GM12878 (cell line): Measurements from ENCODE around the gene DAD1. TPM values are rescaled to one million over a fixed set of nuclear protein-coding genes. Genes with fewer than 3 reads are reported as not detected.

ENCODE experiments used
- EED ChIP-seq: sonication (generic); IDR thresholded peaks from 2 replicates; pipeline ENCODE4 v1.6.1; 2016; ENCODE audit warnings: antibody characterized with exemption, low read depth
- JUND ChIP-seq: IDR thresholded peaks from 2 replicates; pipeline ENCODE4 v1.6.1; 2012; ENCODE audit warnings: low read depth, mild to moderate bottlenecking, low read length, improper control_type of control experiment, moderate library complexity
- NFYA ChIP-seq: IDR thresholded peaks from 2 replicates; pipeline ENCODE4 v1.6.1; 2011; ENCODE audit warnings: low read depth, mild to moderate bottlenecking, low read length, improper control_type of control experiment, borderline replicate concordance
- NR2F1 ChIP-seq: fragments of 450-650 bp; conservative IDR thresholded peaks from 2 replicates; pipeline ENCODE4 v1.6.1; 2017; ENCODE audit warnings: mild to moderate bottlenecking
- PML ChIP-seq: IDR thresholded peaks from 2 replicates; pipeline ENCODE4 v1.6.1; 2012; ENCODE audit warnings: low read length, inconsistent platforms
- RAD21 ChIP-seq: IDR thresholded peaks from 2 replicates; pipeline ENCODE4 v1.6.1; 2011; ENCODE audit warnings: mild to moderate bottlenecking, low read depth, low read length, moderate library complexity; ENCODE audit not compliant: insufficient read depth
- RB1 ChIP-seq: fragments of 450-650 bp; formaldehyde crosslinking; IDR thresholded peaks from 2 replicates; pipeline ENCODE4 v1.6.1; 2017; ENCODE audit warnings: mild to moderate bottlenecking, borderline replicate concordance
- RELA ChIP-seq: fragments of 450-650 bp; IDR thresholded peaks from 2 replicates; pipeline ENCODE4 v1.8.0; 2014; ENCODE audit warnings: borderline replicate concordance; ENCODE audit not compliant: partially characterized antibody
- SUPT20H ChIP-seq: IDR thresholded peaks from 2 replicates; pipeline ENCODE4 v1.6.1; 2011; ENCODE audit warnings: low read depth, mild to moderate bottlenecking, low read length, moderate library complexity, borderline replicate concordance; ENCODE audit not compliant: control insufficient read depth
- ZNF384 ChIP-seq: IDR thresholded peaks from 2 replicates; pipeline ENCODE4 v1.6.1; 2012; ENCODE audit warnings: low read depth, mild to moderate bottlenecking, low read length, improper control_type of control experiment, borderline replicate concordance
- polyA plus RNA-seq, 11 experiments: library from polyadenylated mRNA; depleted of rRNA in 4 of 11; unstranded in 6 of 11; stranded (reverse) in 5 of 11; fragments of >200 nt; fragmentation: Nextera tagmentation in 4 of 11; fragmentation: Illumina TruSeq in 1 of 11; extraction: Ambion mirVana in 4 of 11; extraction: Trizol in 1 of 11; gene quantifications; 1 replicate in 1 of 11; 2 replicates in 10 of 11; pipeline versions ENCODE4 v1.2.1 to v1.2.3, GENCODE V29; 2011 to 2016; ENCODE audit warnings: inconsistent platforms in 2 of 11, missing spikeins in 2 of 11, low read depth in 1 of 11
- total RNA-seq, 4 experiments: library from RNA; depleted of rRNA in 3 of 4; stranded (reverse); fragments of >200 nt in 3 of 4; fragmentation: Illumina TruSeq in 1 of 4; extraction: Trizol in 1 of 4; gene quantifications; 2 replicates each; pipeline versions ENCODE4 v1.2.1 to v1.2.3, GENCODE V29; 2013 to 2021
- TF ChIP-seq, protein P1 (sequence below): fragments of 150-350 bp; IDR thresholded peaks from 2 replicates; pipeline ENCODE4 v1.6.1; 2016; ENCODE audit warnings: low read depth, low read length
- TF ChIP-seq, protein P2 (sequence below): IDR thresholded peaks from 2 replicates; pipeline ENCODE4 v1.6.1; 2011; ENCODE audit warnings: low read depth, low read length, improper control_type of control experiment, borderline replicate concordance
- TF ChIP-seq, protein P3 (sequence below): IDR thresholded peaks from 2 replicates; pipeline ENCODE4 v1.6.1; 2012; ENCODE audit warnings: low read depth, low read length, improper control_type of control experiment
- TF ChIP-seq, protein P4 (sequence below): fragments of 450-650 bp; formaldehyde crosslinking; IDR thresholded peaks from 2 replicates; pipeline ENCODE4 v1.4.0; 2022; ENCODE audit warnings: mild to moderate bottlenecking, moderate library complexity
- TF ChIP-seq, protein P5 (sequence below): fragments of 450-650 bp; formaldehyde crosslinking; IDR thresholded peaks from 2 replicates; pipeline ENCODE4 v1.5.0; 2022; ENCODE audit warnings: mild to moderate bottlenecking, missing genetic modification characterization

DAD1 gene
- total and polyA plus RNA-seq, 10 of the 15 experiments (the other 5 are each of a cell fraction or from before 2014, with no cell fraction given), result 161 to 920 (median 319) TPM

DNA sequence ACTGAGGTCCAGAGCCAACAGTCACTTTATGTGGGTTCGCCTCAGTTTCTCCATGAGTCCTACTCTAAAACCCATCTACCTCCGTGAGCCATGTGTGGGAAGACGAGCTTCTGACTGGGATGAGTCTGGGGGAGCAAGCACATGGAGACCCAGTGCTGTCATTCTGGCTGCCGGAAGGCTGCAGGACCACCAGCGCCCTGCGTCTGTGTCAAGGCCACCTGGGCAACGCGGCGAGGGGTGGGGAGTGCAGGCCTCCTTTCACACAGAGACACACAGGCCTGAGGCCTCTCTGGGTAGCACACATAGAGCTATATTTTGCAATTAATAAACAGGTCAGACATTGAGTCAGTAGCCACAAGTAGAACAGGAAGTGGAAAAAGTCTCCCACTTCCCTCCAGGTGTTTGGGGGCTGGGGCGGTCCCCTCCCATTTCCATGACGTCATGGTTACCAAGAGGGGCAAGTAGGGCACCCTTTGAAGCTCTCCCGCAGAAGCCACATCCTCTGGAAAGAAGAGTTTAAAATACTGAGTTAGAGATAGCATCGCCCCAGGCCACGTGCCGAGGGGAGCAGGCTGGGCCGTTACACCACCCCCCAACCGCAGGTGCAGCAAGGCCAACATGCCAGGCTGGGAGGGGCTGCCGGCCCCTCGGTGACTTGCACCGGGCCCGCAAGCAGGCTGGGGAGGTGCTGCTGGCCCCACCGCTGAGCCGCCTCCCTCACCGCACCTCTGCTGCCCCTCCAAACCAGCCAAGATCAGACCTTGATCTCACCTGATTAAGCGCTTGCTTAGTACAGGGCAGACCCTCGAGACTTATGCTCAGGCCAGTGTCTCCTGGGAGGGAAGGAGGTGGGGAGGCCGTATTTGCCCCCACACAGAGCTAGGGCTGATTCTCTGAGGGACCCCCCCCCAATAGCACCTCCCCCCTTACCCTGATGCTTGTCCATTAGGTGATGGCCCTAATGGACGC is 32.7 kb downstream of the DAD1 start (continued):
- TF ChIP-seq, protein P1, sequence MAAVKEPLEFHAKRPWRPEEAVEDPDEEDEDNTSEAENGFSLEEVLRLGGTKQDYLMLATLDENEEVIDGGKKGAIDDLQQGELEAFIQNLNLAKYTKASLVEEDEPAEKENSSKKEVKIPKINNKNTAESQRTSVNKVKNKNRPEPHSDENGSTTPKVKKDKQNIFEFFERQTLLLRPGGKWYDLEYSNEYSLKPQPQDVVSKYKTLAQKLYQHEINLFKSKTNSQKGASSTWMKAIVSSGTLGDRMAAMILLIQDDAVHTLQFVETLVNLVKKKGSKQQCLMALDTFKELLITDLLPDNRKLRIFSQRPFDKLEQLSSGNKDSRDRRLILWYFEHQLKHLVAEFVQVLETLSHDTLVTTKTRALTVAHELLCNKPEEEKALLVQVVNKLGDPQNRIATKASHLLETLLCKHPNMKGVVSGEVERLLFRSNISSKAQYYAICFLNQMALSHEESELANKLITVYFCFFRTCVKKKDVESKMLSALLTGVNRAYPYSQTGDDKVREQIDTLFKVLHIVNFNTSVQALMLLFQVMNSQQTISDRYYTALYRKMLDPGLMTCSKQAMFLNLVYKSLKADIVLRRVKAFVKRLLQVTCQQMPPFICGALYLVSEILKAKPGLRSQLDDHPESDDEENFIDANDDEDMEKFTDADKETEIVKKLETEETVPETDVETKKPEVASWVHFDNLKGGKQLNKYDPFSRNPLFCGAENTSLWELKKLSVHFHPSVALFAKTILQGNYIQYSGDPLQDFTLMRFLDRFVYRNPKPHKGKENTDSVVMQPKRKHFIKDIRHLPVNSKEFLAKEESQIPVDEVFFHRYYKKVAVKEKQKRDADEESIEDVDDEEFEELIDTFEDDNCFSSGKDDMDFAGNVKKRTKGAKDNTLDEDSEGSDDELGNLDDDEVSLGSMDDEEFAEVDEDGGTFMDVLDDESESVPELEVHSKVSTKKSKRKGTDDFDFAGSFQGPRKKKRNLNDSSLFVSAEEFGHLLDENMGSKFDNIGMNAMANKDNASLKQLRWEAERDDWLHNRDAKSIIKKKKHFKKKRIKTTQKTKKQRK, result no peak
- TF ChIP-seq NFYA (no peak), ZNF384 (peak; percentile 43; the same call in 1 of the 2 replicates), RB1 (no peak; the same call in 1 of the 2 replicates), SUPT20H (no peak), RELA (peak; percentile 97), PML (no peak), NR2F1 (peak; percentile 100), RAD21 (0 out of 2 replicates have a peak, but pooled peaks have one; percentile 29), EED (peak; percentile 100), JUND (peak; percentile 96)
- TF ChIP-seq, protein P2, sequence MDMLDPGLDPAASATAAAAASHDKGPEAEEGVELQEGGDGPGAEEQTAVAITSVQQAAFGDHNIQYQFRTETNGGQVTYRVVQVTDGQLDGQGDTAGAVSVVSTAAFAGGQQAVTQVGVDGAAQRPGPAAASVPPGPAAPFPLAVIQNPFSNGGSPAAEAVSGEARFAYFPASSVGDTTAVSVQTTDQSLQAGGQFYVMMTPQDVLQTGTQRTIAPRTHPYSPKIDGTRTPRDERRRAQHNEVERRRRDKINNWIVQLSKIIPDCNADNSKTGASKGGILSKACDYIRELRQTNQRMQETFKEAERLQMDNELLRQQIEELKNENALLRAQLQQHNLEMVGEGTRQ, result peak; percentile 71
- TF ChIP-seq, protein P3, sequence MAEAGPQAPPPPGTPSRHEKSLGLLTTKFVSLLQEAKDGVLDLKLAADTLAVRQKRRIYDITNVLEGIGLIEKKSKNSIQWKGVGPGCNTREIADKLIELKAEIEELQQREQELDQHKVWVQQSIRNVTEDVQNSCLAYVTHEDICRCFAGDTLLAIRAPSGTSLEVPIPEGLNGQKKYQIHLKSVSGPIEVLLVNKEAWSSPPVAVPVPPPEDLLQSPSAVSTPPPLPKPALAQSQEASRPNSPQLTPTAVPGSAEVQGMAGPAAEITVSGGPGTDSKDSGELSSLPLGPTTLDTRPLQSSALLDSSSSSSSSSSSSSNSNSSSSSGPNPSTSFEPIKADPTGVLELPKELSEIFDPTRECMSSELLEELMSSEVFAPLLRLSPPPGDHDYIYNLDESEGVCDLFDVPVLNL, result no peak
- TF ChIP-seq, protein P4, sequence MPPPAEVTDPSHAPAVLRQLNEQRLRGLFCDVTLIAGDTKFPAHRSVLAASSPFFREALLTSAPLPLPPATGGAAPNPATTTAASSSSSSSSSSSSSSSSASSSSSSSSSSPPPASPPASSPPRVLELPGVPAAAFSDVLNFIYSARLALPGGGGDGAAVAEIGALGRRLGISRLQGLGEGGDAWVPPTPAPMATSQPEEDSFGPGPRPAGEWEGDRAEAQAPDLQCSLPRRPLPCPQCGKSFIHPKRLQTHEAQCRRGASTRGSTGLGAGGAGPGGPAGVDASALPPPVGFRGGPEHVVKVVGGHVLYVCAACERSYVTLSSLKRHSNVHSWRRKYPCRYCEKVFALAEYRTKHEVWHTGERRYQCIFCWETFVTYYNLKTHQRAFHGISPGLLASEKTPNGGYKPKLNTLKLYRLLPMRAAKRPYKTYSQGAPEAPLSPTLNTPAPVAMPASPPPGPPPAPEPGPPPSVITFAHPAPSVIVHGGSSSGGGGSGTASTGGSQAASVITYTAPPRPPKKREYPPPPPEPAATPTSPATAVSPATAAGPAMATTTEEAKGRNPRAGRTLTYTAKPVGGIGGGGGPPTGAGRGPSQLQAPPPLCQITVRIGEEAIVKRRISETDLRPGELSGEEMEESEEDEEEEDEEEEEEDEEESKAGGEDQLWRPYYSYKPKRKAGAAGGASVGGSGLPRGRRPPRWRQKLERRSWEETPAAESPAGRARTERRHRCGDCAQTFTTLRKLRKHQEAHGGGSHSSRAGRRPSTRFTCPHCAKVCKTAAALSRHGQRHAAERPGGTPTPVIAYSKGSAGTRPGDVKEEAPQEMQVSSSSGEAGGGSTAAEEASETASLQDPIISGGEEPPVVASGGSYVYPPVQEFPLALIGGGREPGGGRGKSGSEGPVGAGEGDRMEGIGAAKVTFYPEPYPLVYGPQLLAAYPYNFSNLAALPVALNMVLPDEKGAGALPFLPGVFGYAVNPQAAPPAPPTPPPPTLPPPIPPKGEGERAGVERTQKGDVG (CRISPR knock-in tag), result peak; percentile 90
- TF ChIP-seq, protein P5, sequence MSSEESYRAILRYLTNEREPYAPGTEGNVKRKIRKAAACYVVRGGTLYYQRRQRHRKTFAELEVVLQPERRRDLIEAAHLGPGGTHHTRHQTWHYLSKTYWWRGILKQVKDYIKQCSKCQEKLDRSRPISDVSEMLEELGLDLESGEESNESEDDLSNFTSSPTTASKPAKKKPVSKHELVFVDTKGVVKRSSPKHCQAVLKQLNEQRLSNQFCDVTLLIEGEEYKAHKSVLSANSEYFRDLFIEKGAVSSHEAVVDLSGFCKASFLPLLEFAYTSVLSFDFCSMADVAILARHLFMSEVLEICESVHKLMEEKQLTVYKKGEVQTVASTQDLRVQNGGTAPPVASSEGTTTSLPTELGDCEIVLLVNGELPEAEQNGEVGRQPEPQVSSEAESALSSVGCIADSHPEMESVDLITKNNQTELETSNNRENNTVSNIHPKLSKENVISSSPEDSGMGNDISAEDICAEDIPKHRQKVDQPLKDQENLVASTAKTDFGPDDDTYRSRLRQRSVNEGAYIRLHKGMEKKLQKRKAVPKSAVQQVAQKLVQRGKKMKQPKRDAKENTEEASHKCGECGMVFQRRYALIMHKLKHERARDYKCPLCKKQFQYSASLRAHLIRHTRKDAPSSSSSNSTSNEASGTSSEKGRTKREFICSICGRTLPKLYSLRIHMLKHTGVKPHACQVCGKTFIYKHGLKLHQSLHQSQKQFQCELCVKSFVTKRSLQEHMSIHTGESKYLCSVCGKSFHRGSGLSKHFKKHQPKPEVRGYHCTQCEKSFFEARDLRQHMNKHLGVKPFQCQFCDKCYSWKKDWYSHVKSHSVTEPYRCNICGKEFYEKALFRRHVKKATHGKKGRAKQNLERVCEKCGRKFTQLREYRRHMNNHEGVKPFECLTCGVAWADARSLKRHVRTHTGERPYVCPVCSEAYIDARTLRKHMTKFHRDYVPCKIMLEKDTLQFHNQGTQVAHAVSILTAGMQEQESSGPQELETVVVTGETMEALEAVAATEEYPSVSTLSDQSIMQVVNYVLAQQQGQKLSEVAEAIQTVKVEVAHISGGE (CRISPR knock-in tag), result peak; percentile 56
